AG20443 (cell line): ENCODE measurements around the gene METRNL.
"Not testable (repeated sequence)": the region's sequence is repeated elsewhere in the genome, so short reads cannot be mapped to it uniquely, and the experiment has no call there.

Source experiments
- DNase-seq: peaks from one replicate; pipeline ENCODE4 v3.0.0; 2012; ENCODE audit warnings: low spot score, mixed read lengths

The METRNL gene

GRCh38 chr17:83140249-83140566 lies 60.8 kb downstream of the METRNL start:
- not testable (repeated sequence) for DNase-seq

- DNase-seq: no peak
These were observed 63.2 kb downstream of the METRNL start for GRCh38 chr17:83142619-83143018.

- DNase-seq: no peak
These were observed 64.4 kb downstream of the METRNL start for GRCh38 chr17:83143817-83144231.
